Stimulated activated CD8-positive, alpha-beta memory T cell treated with anti-CD3 and anti-CD28 coated beads, Interleukin-7, amount 100 ng/mL, for 24 hours (primary cell): ENCODE data around the gene SLC23A1.
"Not testable (repeated sequence)": the region's sequence is repeated elsewhere in the genome, so short reads cannot be mapped to it uniquely, and the experiment has no call there.

Source experiments
- DNase-seq: peaks from one replicate; pipeline ENCODE4 v3.0.0-alpha.2; 2020; ENCODE audit warnings: low read depth

Gene SLC23A1

DNA sequence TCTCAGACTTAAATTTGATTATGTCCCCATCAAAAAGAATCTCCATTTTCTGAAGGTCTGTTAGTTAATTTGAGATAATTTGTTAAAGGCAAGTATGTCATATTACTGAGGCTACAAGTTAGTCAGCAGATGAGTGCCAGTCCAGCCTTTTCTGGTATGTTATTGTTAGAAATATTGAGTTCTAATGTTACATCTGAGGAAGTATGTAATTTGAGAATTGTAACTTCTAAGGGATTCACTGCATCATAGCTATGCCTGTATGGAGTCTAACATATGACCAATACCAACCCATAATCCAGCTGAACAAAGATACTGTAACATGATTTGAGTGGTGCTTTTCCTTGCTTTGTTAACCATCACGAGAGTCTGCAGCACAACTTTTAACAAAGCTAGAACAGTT lies 13.9 kb downstream of the SLC23A1 start:
- no peak for DNase-seq

DNA sequence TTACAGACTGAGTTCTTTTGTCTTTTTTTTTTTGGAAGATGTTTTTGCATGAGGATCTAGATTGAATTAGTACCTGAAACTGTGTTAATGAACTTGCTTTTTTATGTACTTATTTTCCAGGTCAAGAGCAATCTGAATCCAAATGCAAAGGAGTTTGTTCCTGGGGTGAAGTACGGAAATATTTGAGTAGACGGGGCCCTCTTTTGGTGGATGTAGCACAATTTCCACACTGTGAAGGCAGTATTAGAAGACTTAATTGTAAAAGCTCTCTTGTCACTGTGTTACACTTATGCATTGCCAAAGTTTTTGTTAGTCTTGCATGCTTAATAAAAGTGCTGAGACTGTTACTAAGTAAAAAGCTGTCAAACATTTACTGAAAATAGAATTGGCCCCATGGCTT lies 14.5 kb downstream of the SLC23A1 start:
- no peak for DNase-seq

DNA sequence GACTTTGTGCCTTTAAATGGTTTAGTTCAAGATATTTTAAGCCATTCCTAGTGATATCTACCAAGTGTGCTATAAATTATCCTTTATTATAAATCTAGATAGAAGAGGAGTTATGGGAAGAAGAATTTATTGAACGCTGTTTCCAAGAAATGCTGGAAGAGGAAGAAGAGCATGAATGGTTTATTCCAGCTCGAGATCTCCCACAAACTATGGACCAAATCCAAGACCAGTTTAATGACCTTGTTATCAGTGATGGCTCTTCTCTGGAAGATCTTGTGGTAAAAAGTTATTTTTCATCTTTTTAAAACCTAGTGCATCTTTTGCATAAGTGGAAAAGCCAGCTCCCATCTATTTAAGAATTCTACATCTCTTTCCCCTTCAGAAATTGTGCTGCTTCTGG lies 18.6 kb downstream of the SLC23A1 start:
- no peak for DNase-seq

- no peak for DNase-seq
These were observed 19.2 kb downstream of the SLC23A1 start for GRCh38 chr5:139363937-139364336.

DNA sequence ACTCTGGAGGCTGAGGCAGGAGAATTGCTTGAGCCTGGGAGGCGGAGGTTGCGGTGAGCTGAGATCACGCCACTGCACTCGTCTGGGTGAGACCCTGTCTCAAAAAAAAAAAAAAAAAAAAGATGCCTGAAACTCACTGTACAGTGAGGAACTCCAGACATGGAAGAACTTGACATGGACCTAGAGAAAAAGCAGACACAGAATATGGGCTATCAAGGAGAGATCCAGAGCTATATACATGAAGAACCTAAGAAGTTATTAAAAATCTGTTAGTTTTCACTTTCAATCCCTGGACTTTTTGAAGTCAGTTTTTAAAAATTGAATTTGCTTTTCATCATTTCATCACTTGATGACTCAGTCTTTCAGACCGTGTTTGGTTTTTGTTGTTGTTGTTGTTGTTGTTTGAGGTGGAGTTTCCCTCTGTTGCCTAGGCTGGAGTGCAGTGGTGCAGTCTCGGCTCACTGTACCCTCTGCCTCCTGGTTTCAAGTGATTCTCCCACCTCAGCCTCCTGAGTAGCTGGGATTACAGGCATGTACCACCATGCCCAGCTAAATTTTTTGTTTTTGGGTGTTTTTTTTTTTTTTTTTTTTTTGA lies 21.2 kb downstream of the SLC23A1 start:
- DNase-seq, result no peak

GRCh38 chr5:139360384-139360783 lies 22.7 kb downstream of the SLC23A1 start:
- DNase-seq, result no peak

DNA sequence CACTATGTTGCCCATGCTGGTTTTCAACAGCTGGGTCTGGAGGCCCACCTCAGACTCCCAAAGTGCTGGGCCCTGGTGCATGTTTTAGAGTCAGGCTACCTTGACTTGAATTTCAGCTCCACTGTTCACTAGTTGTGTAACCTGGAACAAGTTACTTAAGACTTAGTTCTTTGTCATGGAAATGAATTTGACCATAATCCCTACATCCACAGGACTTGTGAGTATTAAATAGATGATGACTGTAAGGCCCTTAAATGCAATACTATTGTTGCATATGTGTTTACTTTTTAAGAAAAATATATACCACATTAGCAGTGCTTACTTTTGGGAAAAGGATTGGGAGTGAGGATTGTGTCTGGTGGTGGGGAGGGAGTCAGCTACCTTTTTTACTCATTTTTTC lies 25.0 kb downstream of the SLC23A1 start:
- DNase-seq, result no peak

DNA sequence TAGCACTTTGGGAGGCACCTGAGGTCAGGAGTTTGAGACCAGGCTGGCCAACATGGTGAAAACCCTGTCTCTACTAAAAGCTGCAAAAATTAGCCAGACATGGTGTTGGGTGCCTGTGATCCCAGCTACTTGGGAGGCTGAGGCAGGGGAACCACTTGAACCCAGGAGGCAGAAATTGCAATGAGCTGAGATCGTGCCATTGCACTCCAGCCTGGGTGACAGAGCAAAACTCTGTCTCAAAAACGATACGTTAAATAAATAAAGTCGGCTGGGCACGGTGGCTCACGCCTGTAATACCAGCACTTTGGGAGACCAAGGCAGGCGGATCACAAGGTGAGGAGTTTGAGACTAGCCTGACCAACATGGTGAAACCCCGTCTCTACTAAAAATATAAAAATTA lies 27.2 kb downstream of the SLC23A1 start:
- not testable (repeated sequence) for DNase-seq

- DNase-seq, result no peak
These were observed 28.9 kb downstream of the SLC23A1 start for GRCh38 chr5:139354186-139354585.

- not testable (repeated sequence) for DNase-seq
These were observed 35.2 kb downstream of the SLC23A1 start for GRCh38 chr5:139347863-139348262.

GRCh38 chr5:139345442-139345841 lies 37.7 kb downstream of the SLC23A1 start:
- DNase-seq, result not testable (repeated sequence)

- no peak for DNase-seq
These were observed 38.9 kb downstream of the SLC23A1 start for GRCh38 chr5:139344177-139344576.

DNA sequence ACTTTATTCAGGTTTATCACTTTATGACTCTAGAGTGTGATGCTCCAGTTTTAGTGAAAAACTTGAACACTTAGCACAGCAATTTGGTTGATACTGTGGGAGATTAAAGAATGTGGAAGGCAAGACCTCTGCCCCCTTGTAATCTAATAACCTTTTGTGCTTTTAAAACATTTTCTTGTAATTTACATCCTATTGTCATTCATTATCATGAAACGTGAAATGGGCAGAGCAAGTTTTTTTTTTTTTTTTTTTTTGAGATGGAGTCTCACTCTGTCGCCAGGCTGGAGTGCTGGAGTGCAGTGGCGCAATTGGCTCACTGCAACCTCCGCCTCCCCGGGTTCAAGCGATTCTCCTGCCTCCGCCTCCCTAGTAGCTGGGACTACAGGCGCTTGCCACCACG lies 39.6 kb downstream of the SLC23A1 start:
- no peak for DNase-seq

DNA sequence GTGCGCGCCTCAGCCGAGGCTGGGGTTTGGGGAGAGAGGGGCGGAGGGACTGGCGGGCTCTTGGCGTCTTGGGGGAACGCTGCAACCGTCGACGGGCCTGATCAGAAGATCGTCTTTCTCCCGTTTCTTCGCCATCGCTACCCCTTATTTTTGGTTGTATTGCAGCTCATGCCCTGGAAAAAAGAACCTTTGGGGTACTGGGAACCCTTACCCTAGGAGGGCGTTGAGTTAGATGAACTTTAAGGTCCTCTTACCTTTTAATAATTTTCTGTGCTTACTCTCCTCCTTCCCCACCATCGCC lies 40.7 kb downstream of the SLC23A1 start:
- no peak for DNase-seq

DNA sequence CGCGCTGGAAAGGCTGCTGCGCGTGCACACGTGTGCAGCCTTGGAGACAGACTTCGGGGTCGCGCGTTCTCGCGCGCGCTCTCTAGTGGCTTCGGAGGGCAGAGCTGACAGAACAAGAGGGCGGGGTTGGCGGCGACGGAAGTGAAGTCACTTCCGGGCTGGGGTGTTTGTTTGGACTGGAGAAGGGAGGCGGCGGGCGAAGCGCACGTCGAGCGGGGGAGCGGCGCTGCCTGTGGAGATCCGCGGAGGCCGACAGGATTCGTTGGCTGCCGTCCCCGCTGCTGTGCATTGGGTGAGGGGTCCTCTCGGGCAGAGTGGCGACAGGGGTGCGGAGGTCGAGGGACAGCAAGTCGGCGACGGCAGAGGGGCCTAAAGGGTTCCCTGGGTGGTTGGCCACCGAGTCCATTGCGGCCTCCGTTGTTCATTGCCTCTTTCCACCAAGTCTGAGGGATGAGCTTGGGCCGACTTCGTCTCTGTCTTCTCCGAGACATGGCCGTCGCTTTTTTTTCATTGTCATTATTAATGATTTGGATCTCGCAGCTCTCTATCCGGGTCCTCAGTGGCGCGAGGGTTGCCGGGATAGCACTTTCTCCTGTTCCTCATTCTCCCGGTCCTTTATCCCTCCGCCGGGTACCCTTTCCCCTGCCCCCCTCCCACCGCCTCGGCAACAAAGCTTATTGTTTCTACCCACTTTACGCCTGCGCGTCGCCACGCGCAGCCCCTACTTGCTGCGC lies 41.2 kb downstream of the SLC23A1 start, which contains the start of gene PAIP2:
TSS of gene PAIP2 (plus strand) at position 166 of the 734 bp plus-strand sequence. CDS start 21,931 bp downstream, outside the sequence.
- DNase-seq, result peak; percentile 93

- no peak for DNase-seq
These were observed 41.9 kb downstream of the SLC23A1 start for GRCh38 chr5:139341187-139341688.

DNA sequence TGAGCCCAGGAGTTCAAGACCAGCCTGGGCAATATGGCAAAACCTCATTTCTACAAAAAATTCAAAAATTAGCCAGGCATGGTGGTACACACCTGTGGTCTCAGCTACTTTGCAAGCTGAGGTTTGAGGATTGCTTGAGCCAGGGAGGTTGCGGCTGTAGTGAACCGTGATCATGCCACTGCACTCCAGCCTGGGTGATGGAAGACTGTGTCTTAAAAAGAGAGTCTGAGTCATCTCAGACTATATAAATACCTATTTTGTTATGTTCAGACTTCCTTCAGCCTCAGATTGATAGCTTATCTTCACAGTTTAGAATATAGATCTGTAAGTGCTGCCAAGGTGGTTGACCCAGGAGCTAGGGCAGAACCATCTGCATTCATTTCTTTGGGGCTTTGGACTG lies 43.0 kb downstream of the SLC23A1 start:
- DNase-seq, result no peak

- DNase-seq, result no peak
These were observed 47.3 kb downstream of the SLC23A1 start for GRCh38 chr5:139335811-139336210.
